Anterior cingulate cortex (tissue), 58 donors: ENCODE results near the gene SEC14L6.
"Not testable (repeated sequence)": the region's sequence is repeated elsewhere in the genome, so short reads cannot be mapped to it uniquely, and the experiment has no call there.

Source experiments
- DNase-seq, 58 donors: peaks; one replicate each; lab custom pipeline; 2025; lab: John Stamatoyannopoulos, UW

SEC14L6 gene

DNA sequence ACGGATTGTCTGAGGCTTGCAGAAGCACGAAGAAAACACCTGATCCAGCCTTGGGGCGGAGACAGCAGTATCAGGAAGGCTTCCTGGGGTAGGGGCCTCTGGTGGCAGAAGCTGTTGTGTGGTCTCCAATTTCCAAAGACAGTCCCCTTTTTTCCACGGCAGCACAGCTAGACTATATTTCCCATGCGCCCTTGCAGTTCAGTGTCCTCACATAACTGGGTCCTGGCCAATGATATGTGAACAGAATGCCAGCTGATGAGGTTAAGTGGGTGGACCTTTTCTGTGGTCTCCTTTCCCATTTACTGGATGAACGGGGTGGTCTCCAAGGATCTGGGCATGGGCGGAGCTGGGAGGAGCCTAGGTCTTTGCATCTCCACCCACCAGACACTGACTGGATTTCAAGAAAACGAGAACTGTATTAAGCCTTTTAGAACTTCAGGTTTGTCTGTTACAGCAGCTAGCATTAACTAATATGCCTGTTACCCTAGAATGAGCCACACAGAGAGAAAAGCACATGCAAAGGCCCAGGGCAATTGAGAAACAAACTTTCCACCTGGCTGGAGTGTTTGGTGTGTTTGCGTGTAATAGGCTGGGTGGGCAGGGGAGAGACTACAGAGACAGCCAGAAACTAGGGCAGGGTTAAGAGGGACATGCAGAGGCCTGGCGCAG lies 21.7 kb upstream of the SEC14L6 start:
- no peak for DNase-seq

GRCh38 chr22:30567277-30567676 lies 20.7 kb upstream of the SEC14L6 start:
- not testable (repeated sequence) for DNase-seq

- DNase-seq = no peak
Observed at GRCh38 chr22:30566125-30566524, 19.6 kb upstream of the SEC14L6 start.

GRCh38 chr22:30565341-30565740 lies 18.8 kb upstream of the SEC14L6 start:
- DNase-seq = peak in 2 of 58 donors; percentile 8 to 25

DNA sequence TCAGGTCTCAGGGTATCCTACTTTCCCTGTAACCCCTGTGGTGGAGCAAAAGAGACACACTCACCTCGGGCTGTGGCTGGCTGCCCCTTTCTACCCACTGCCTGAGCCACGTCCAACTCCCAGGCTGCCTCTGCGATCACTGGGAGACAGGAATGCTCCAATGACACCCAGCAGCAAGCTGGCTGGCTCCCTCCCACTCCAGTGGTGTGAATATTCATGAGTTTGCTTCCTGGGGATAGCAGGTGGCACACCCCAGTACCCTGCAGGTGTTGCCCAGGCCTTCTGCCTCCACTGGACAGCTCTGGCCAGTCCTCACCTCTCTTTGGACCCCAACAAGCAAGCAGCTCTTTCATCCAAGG lies 18.2 kb upstream of the SEC14L6 start:
- DNase-seq = peak in 4 of 58 donors; percentile 4 to 38 (median 20)

DNA sequence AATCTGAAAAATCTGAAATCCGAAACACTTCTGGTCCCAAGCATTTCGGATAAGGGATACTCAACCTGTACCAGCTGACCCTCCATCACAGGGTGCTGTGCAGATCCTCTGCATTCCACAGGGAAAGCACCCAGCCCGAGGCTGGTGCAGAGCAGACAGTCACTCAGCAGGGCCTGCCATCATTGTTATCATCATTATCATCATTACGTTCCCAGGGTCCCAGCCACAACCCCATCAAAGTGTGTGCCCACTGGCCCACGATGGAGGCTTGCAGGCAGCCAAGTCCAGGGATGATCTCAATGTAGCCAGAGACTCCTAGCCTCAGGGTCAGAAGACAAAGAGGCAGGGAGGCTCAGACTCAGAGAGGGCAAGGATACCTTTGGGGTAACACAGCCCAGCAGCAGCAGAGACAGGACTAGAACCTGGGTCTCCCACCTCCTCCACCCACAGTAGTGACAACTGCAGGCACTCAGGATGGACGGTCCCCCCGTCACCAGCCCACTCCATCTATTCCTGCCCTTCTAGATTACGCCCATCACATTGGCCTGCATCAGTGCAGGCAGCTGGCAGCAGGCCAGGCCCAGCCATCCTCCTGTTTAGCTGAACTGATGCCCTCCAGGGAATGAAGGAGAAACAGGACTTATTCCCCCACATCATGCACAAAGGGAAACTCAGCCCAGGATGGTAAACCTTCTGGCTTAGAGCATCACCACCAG lies 17.7 kb upstream of the SEC14L6 start:
- peak in 7 of 58 donors; percentile 10 to 57 (median 34) for DNase-seq

DNA sequence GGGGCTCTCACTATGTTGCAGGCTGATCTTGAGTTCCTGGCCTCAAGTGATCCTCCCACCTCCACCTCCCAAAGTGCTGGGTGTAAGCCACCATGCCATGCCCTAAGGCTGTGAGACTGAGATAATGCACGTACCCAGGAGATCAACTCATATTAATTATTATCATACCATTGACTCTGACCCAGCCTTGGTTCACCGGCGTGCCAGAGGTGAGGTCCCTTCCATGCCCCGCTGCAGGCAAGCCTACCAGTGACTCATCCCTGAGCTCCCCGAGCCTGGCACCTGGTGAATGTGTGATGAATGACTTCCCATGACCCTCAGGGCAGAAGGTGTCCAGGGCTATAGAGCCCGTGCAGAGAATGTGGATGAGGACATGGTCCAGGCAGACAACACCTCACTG lies 15.8 kb upstream of the SEC14L6 start:
- DNase-seq = no peak

DNA sequence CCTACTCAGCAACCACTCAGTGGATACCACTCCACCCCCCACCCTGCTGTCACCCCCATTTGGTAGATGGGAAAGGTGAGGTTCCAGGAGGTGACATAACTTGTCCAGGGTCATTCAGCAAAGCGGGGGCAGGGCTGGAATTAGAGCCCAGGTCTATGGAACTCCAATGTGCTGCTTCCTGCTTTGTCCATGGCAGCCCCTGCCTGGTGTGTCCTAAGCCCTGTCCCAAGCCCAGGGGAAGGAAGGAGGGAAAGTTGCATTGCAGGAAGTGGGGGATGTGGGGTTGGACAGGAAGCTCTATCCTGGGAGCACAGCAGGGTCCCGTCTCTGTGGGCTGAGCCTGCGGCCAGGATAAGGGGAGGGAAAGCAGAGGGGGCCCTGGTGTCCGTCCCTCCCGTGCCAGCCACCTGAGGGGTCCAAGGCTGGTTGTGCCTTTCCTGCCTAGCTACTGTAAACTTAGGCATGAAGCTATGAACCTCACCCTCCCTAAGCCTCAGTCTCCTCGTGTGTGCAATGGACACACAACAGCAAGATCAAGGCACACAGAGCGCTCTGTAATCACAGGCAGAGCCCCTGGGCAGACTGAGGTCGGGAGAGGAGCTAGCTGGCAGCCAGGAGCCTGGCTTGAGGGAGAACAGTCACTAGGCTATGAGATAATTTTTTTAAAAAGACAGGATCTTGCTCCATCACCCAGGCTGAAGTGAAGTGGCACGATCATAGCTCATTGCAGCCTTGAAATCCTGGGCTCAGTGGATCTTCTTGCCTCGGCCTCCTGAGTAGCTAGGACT lies 15.1 kb upstream of the SEC14L6 start:
- no peak for DNase-seq

- DNase-seq = not testable (repeated sequence)
Observed at GRCh38 chr22:30560643-30561202, 14.2 kb upstream of the SEC14L6 start.

GRCh38 chr22:30559889-30560288 lies 13.3 kb upstream of the SEC14L6 start:
- DNase-seq = no peak

DNA sequence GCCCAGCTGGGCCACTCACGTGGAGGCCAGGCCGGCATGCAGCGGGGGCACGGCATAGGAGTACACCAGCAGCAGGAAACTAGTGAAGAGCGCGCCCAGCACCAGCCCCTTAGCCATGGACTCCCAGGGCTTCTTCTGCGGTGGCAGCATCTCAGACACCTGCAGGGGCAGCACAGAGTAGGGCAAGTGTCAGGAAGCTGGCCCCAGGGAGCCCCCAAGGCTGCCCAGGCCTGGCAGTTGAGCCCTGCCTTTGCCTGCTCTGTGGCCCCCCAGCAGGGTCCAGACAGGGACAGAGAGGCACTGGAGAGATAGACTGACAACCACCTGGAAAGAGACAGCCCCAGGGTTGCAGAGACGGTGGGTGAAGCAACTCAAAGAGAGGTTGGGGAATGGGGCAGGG lies 10.7 kb upstream of the SEC14L6 start:
- no peak for DNase-seq

- DNase-seq = no peak
Observed at GRCh38 chr22:30556388-30556787, 9.8 kb upstream of the SEC14L6 start.

DNA sequence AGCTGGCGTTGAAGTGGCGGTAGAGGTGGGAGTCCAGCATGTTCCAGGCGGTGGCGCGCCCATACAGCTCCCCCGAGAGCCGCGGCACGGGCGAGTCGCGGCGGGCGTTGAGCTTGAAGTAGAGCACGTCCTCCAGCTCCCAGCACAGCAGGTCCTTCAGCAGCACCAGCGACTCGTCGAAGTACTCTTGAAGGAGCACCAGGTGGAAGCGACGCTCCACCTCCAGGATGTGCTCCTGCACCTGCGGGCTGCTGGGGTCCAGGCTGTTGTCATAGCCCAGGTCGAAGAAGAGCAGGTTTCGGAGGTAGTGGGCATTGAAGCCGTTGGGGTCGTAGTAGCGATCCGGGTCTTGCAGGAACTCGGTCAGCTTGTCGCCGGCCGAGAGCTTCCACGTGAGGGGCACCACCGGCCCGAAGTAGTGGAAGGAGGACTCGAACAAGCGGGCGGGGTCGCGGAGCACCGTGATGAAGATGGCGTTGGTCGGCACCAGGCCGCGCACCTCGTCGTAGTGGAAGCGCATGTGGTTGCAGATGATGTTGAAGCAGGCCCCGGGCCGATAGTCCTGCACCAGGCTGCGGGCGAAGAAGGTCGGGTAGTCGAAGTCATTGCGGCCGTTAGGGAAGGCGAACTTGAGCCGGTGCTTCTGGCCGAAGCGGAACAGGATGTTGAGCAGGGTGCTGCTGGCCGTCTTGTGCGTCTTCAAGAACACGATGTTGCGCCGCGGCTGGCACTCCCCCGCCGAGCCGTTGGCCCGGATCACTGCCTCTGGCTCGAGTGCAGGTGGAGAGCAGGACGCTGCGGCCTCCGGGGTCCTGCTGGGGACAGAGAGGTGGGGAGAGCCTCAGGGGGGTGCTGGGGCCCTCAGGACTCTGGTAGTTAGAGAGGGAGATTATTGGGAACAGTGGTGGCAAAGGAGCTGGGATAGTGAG lies 9.0 kb upstream of the SEC14L6 start:
- DNase-seq = no peak

DNA sequence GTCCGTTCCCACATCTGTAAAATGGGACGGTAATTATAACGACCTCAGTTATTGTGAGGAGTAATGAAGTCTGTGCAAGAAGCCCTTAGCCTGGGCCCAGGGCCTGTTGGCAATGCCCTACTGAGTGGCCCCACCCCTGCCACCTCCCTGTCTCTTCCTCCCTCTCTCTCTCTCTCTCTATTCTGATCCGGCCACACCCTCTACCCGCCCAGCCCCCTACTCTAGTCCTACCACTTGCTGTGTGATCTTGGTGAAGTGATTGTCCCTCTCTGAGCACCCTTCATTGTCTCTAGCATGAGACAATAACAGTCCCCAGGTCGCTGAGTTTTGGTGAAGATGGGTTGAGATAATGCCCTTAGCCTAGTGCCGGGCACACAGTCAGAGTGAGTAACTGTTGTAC lies 7.4 kb upstream of the SEC14L6 start:
- no peak for DNase-seq

DNA sequence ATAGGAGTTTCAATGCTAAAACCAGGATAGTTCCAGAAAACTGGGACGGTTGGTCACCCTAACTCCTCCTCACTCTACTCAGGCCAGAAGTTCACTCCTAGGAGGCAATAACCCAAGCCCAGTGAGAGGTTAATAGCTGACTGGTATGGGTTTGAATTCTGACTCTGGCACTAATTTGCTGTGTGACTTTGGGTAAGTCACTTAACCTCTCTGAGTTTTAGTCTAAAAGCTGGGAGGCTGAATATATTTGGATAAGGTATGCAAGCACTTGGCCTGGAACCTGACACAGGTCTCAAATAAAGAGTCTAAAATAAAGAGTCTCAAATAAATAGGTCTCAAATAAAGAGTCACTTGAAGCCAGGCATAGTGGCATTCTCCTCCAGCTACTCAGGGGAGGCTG lies 6.2 kb upstream of the SEC14L6 start:
- DNase-seq = no peak

DNA sequence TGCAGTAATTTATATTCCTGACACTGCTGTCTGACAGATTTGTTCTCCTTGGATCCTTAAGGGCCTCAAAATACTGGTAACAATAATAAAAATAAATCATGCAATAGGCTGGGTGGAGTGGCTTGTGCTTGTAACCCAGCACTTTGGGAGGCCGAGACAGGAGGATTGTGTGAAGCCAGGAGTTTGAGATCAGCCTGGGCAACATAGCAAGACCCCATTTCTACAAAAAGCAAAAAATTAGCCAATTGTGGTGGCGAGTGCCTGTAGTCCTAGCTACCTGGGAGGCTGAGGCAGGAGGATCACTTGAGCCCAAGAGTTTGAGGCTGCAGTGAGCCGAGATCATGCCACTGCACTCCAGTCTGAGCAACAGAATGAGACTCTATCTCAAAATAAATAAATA lies 5.3 kb upstream of the SEC14L6 start:
- not testable (repeated sequence) for DNase-seq

GRCh38 chr22:30547188-30547587 lies 647 bp upstream of the SEC14L6 start:
- no peak for DNase-seq

GRCh38 chr22:30542811-30543188 lies 3.7 kb downstream of the SEC14L6 start:
- DNase-seq = no peak

DNA sequence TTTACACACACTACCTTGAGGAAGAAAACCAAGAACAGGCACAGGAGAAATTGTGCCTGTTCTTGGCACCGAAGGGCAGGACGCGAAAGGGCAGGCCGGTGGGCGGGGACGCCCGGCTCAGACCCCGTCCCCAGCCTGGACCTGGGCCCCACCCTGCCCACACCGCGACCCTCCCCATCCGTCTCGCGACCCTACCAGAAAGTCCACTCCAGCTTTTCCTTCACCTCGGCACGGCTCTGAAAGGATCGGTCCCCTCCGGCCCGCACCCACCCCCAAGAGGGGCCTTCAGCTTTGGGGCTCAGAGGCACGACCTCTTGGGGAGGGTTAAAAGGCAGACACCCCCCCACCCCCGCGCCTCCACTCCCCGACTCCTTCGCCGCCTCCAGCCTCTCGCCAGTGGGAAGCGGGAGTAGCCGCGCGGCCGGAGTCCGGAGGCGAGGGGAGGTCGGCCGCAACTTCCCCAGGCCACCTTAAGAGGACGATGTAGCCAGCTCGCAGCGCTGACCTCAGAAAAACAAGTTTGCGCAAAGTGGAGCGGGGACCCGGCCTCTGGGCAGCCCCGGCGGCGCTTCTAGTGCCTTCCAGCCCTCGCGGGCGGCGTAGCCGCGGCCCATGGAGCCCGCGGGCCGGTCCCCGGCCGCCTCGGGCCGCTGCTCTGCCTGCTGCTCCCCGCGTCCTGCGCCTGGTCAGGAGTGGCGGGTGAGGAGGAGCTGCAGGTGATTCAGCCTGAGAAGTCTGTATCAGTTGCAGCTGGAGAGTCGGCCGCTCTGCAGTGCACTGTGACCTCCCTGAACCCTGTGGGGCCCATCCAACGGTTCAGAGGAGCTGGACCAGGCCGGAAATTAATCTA lies 4.4 kb downstream of the SEC14L6 start:
- DNase-seq = peak in 1 of 58 donors; percentile 8
